ENCODE results near the gene ALG12.
"Not testable (repeated sequence)": the region's sequence is repeated elsewhere in the genome, so short reads cannot be mapped to it uniquely, and the experiment has no call there.

The ALG12 gene

GRCh38 chr22:49867303-49868265 is 50.7 kb downstream of the ALG12 start:
- no peak for DNase-seq (ENCODE audit: low spot score)

GRCh38 chr22:49866646-49867045 is 51.6 kb downstream of the ALG12 start:
- DNase-seq (ENCODE audit: low spot score) = no peak

GRCh38 chr22:49866134-49866533 is 52.1 kb downstream of the ALG12 start:
- DNase-seq (ENCODE audit: low spot score) = no peak

- DNase-seq (ENCODE audit: low spot score) = no peak
These were observed 53.1 kb downstream of the ALG12 start for GRCh38 chr22:49865156-49865555.

GRCh38 chr22:49863931-49864330 is 54.3 kb downstream of the ALG12 start:
- no peak for DNase-seq (ENCODE audit: low spot score)

- DNase-seq (ENCODE audit: low spot score) = no peak
These were observed 55.8 kb downstream of the ALG12 start for GRCh38 chr22:49862496-49862776.

GRCh38 chr22:49861642-49862495 is 56.4 kb downstream of the ALG12 start:
- DNase-seq (ENCODE audit: low spot score) = no peak

- DNase-seq (ENCODE audit: low spot score) = no peak
These were observed 59.4 kb downstream of the ALG12 start for GRCh38 chr22:49858827-49859226.

GRCh38 chr22:49856766-49857618 is 61.2 kb downstream of the ALG12 start:
- no peak for DNase-seq (ENCODE audit: low spot score)

GRCh38 chr22:49856343-49856742 is 61.9 kb downstream of the ALG12 start:
- peak; percentile 35 for DNase-seq (ENCODE audit: low spot score)

- DNase-seq (ENCODE audit: low spot score) = peak; percentile 57
These were observed 62.9 kb downstream of the ALG12 start for GRCh38 chr22:49855251-49855911.

GRCh38 chr22:49853981-49854831 is 64.0 kb downstream of the ALG12 start:
- DNase-seq (ENCODE audit: low spot score) = peak; percentile 46

- DNase-seq (ENCODE audit: low spot score) = peak; percentile 97
These were observed 65.0 kb downstream of the ALG12 start, which contains the start of gene ZBED4 for GRCh38 chr22:49852898-49853894. Gene ZBED4 (plus strand): TSS chr22:49853844. CDS start chr22:49883663, 29,819 bp downstream.

GRCh38 chr22:49852568-49852897 is 65.7 kb downstream of the ALG12 start:
- not testable (repeated sequence) for DNase-seq (ENCODE audit: low spot score)

GRCh38 chr22:49850959-49851802 is 67.1 kb downstream of the ALG12 start:
- DNase-seq (ENCODE audit: low spot score) = no peak

All from kidney tubule cell (primary cell).